HG02884 (cell line): ENCODE data around the gene RASSF5.

Experiments
- ATAC-seq: cut with Tn5 transposase; IDR thresholded peaks from one replicate; pipeline ENCODE4 v1.9.1; 2021; ENCODE audit warnings: mild to moderate bottlenecking, moderate library complexity; ENCODE audit not compliant: unreplicated experiment

The RASSF5 gene, protein sequence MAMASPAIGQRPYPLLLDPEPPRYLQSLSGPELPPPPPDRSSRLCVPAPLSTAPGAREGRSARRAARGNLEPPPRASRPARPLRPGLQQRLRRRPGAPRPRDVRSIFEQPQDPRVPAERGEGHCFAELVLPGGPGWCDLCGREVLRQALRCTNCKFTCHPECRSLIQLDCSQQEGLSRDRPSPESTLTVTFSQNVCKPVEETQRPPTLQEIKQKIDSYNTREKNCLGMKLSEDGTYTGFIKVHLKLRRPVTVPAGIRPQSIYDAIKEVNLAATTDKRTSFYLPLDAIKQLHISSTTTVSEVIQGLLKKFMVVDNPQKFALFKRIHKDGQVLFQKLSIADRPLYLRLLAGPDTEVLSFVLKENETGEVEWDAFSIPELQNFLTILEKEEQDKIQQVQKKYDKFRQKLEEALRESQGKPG

GRCh38 chr1:206507284-206508129 is at the start of gene RASSF5:
Gene RASSF5 (plus strand): TSS chr1:206507531. CDS start chr1:206507603, 72 bp downstream.
- ATAC-seq: peak; percentile 56

- no peak for ATAC-seq
These were observed 47.6 kb upstream of the RASSF5 start for GRCh38 chr1:206459703-206460102.

GRCh38 chr1:206460836-206461426 is 46.4 kb upstream of the RASSF5 start:
- ATAC-seq: no peak

DNA sequence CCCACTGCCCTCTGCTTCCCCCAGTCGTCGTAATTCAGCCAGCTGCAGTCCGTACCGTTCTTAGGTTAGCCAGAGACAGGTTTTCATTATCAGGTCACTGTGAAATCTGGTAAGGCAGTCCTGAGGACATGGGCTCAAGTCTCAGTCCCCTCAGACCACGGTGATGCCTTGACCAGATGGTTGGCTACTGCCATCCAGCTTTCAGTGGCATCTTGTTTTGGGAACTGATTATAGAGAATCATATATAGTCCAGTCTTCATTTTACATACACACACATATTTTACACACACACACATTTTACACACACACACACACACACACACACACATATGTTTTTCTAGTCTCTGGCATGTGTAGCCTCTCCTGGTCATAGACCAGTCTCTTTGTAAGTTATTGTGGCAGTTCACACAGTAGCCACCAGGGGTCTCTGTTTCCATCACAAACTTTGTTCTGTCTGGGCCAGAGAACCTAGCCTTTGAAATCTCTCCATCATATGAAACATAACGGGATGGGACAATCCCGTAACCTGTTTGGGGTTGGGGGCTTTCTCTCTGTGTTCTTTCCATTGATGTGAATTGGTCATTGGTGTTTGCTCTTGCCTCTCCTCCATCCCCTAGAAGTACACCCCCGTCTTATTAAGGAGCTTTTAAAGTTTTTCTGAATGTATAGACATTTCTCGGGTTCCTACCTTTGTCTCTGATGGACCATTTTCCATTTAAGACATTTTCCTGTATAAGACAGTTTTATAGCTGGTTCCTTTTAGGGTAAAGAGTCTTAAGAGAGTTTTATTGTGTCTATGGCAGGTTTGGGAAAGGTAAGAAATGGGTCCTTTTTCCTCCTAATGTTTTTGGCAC is 45.5 kb upstream of the RASSF5 start:
- peak; percentile 56 for ATAC-seq

DNA sequence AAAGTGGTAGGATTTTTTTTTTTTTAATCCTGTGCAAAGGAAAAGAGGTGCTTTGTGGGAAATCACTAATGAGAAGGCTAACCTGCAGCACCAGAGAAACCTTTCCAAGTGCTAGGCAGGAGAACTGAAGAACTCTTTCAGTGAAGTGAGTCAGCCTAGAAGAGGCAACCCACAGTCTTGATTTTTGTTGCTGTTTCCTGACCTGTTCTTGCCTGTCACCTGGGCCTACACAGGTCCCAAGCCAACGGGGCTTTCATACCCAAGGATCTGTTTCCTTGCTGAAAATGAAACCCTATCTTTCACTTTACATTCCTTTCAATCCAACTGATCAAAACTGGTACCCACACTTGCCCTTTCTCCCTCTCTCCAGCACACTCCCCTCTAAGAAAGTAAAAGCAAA is 44.2 kb upstream of the RASSF5 start:
- no peak for ATAC-seq

DNA sequence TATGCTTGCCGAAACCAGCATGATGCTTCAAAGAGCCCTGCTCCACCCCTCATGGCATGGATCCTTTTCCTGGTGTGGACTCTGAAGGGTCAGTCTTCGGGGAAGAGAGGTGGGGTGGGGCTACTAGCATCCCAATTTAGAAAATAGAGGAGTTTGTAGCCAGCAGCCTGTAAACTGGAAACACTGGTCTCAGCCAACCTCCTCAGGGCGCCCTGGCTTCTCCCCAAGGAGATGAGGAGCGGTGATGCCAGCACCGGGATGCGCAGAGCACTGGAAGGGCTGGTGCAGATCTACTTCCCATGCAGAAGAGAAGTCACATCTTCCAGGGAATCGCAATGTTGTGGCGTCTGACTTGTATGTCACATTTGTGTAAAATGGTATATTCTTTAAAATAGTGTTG is 43.4 kb upstream of the RASSF5 start:
- no peak for ATAC-seq

GRCh38 chr1:206464456-206464964 is 42.8 kb upstream of the RASSF5 start:
- no peak for ATAC-seq

- ATAC-seq: no peak
These were observed 41.4 kb upstream of the RASSF5 start for GRCh38 chr1:206465951-206466350.

DNA sequence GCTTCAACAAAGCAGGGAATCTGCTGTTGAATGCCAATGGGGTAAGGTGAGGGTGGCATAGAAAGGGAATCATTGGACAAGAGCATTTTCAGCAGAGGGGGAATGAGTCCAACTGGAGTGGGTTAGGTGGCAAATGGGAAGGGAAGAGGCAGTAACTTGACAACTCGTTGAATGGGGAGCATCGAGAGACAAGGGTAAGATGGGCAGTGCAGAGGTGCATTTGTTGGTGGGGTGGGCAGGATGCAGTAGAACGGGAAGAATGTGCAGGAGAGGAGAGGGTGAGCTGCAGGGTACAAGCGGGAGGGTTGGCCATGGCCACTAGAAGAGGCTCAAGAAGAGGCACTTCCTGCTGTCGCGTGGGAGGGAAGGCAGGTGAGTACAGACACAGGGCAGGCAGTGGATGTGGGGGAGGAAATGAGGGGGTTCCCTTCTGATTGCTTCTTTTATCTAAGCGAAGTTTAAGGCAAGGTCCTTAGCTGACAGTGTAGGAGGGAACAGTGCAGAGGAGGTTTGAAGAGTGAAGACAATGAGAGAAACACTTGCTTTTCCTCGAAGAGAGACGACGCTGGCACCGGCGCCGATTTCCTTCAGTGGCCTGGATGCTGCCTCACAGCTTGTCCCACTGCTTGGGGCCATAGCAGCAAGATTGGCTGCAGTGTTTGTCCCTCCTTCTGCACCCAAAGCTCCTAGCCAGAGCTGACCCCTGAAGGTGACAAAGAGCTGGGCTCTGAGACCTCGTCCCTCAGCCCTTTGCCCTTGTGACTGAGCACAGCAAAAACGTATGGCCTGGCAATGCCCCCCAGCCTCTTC is 40.3 kb upstream of the RASSF5 start:
- no peak for ATAC-seq

GRCh38 chr1:206467915-206468314 is 39.4 kb upstream of the RASSF5 start:
- no peak for ATAC-seq

DNA sequence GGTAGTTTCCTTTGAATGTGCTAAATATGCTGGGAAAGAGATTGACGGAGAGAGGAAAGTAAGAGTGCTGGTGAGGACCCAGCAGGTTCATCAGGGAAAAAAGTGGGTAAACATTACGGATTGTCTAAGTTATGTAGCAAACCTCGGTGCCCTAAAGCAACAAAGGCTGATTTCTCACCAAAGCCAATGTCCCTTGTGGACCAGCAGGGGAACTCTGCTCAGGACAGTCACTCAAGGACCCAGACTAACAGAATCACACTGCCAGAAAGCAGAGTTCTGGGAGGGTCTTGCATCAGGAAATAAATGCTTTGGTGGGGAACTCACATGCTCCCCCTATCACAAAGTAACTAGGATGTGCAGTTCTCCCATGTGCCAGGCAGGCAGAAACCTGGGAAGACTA is 38.8 kb upstream of the RASSF5 start:
- no peak for ATAC-seq

GRCh38 chr1:206469411-206469932 is 37.9 kb upstream of the RASSF5 start:
- no peak for ATAC-seq

- ATAC-seq: no peak
These were observed 37.2 kb upstream of the RASSF5 start, which contains the start of gene IKBKE for GRCh38 chr1:206469933-206470691. Gene IKBKE (plus strand): TSS chr1:206470476. CDS start chr1:206473228, 2,752 bp downstream.

DNA sequence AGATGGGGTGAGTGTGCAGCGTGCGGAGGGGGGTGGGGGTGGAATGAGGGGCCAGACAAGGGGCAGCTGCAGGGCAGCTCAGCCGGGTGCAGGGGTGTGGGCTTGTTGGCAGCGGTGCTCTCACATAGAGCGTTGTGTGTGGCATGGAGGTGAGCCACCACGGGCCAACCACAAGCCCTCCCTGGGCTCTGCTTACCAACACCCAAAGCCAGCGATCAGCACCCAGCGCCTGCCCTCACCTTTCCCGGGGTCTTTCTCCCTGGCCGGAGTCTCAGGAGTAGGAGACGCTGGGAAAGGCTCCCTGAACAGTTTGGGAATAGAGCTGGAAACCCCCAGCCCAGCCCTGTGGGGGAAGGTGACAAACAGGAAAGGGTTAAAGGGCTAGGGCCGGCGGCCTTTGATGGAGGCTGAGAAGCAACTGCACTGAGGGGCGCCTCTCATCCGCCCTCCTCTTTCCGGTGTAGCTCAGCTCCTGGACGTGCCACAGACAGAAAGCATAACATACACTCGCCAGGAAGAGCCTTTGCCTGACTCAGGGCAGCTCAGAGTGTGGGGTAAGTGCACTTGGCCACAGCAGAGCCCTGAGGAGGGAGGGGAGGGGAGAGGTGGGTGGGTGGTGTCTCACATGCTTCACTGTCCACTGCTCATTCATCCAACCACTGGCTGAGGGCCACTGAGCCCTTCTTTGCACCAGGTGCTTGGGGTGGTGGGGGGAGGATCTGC is 36.5 kb upstream of the RASSF5 start:
- ATAC-seq: no peak

GRCh38 chr1:206471415-206471801 is 35.9 kb upstream of the RASSF5 start:
- no peak for ATAC-seq

DNA sequence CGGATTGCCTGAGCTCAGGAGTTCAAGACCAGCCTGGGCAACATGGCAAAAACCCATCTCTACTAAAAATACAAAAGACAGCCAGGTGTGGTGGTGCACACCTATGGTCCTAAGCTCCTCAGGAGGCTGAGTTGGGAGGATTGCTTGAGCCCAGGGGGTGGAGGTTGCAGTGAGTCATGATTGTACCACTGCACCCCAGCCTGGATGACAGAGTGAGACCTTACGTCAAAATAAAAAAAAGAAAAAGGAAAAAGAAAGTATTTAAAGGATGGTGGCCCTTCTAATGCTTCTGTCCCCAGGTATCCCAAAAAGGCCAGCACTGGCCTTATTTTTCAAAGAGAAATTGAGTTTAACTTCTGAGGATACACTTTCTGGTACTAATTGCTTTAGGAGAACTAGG is 35.3 kb upstream of the RASSF5 start:
- no peak for ATAC-seq

DNA sequence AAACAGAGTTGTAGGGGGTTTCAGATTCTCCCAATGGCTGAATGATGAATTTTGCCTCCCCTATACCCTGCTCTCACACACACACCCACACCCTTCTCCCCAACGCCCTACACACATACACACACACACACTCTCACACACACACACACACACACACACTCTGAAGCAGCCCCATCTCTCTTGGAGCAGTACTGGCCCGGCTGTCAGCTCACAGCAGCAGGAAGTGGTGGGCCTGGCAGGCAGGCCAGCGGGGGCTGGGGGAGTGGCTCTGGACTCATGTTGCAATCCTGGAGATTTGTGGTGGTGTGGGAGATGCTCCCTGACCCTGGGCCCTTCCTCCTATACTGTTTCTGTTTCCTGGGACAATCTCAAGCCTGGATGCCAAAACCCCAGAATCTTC is 34.9 kb upstream of the RASSF5 start:
- ATAC-seq: no peak

DNA sequence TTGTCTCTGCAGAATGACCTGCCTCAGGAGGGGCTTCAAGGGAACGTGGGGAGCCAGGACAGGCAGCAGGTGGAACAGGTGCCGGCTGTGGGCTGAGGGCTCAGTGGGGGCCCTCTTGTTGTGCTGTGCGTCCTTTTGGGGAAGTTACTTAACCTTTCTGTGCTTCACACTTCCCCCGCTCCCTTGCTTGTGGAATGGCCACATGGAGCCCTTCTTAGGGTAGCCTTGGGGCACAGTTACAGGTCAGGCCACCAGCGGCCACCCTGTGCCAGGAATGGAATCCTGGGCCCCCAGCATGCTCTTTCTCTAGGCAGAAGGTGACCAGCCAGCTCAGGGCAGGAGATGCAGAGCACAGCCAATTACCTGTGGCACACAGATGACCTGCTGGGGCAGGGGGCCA is 34.4 kb upstream of the RASSF5 start:
- no peak for ATAC-seq
